Fibroblast of upper back skin (primary cell): Measurements from ENCODE around the gene PTDSS2.
"Not testable (repeated sequence)": the region's sequence is repeated elsewhere in the genome, so short reads cannot be mapped to it uniquely, and the experiment has no call there.

Experiments used
- DNase-seq: peaks from one replicate; pipeline ENCODE4 v3.0.0-alpha.2; 2013

The PTDSS2 gene

GRCh38 chr11:508956-509355, 58.9 kb downstream of the PTDSS2 start:
- no peak for DNase-seq

- DNase-seq, result no peak
Measured at GRCh38 chr11:512761-513595, 62.9 kb downstream of the PTDSS2 start.

- no peak for DNase-seq
Measured at GRCh38 chr11:514606-515005, 64.5 kb downstream of the PTDSS2 start.

- no peak for DNase-seq
Measured at GRCh38 chr11:515131-515530, 65.1 kb downstream of the PTDSS2 start.

GRCh38 chr11:516400-516799, 66.3 kb downstream of the PTDSS2 start:
- DNase-seq, result no peak

GRCh38 chr11:516918-517685, 67.0 kb downstream of the PTDSS2 start:
- not testable (repeated sequence) for DNase-seq

- DNase-seq, result peak; percentile 90
Measured at GRCh38 chr11:518463-519202, 68.6 kb downstream of the PTDSS2 start.

- DNase-seq, result no peak
Measured at GRCh38 chr11:520428-521176, 70.5 kb downstream of the PTDSS2 start.

GRCh38 chr11:521177-521688, 71.2 kb downstream of the PTDSS2 start:
- DNase-seq, result no peak

- no peak for DNase-seq
Measured at GRCh38 chr11:526192-526591, 76.1 kb downstream of the PTDSS2 start.

GRCh38 chr11:528166-528814, 78.2 kb downstream of the PTDSS2 start:
- no peak for DNase-seq

GRCh38 chr11:528815-529727, 79.0 kb downstream of the PTDSS2 start:
- DNase-seq, result no peak

- no peak for DNase-seq
Measured at GRCh38 chr11:529728-530411, 79.8 kb downstream of the PTDSS2 start.

GRCh38 chr11:530960-531831, 81.1 kb downstream of the PTDSS2 start:
- no peak for DNase-seq

- no peak for DNase-seq
Measured at GRCh38 chr11:531919-532526, 81.9 kb downstream of the PTDSS2 start.

GRCh38 chr11:532527-532985, 82.5 kb downstream of the PTDSS2 start:
- DNase-seq, result no peak

- no peak for DNase-seq
Measured at GRCh38 chr11:532986-533585, 83.0 kb downstream of the PTDSS2 start.
